IMR-90 (cell line): ENCODE measurements around the gene SLC22A5. TPM values are rescaled to one million over a fixed set of nuclear protein-coding genes. Genes with fewer than 3 reads are reported as not detected.

Experiments used
- ATAC-seq: fragments of 200-7000 bp; cut with Tn5 transposase; 2 replicates; pipeline ENCODE4 v1.9.1; 2020; ENCODE audit warnings: low read depth, mild to moderate bottlenecking, moderate library complexity
- BruUV-seq: library from RNA; stranded (reverse); fragments of 400-500 nt; replicated peaks from 2 replicates; lab custom pipeline; 2021; lab: Mats Ljungman, UMichigan
- CTCF ChIA-PET: fragments of 300-600 bp; formaldehyde crosslinking; extraction: SDS; loops from one replicate; lab custom pipeline; 2021; ENCODE audit warnings: antibody characterized with exemption; lab: Yijun Ruan, JAX
- POLR2A ChIA-PET: fragments of 300-600 bp; sonication (Branson Sonifier 250); formaldehyde crosslinking; loops from one replicate; lab custom pipeline; 2022; ENCODE audit warnings: antibody characterized with exemption; ENCODE audit not compliant: unreplicated experiment; lab: Charles Lee
- DNase-seq: peaks from one replicate; pipeline ENCODE4 v3.0.0; 2013
- H2AFZ ChIP-seq: replicated peaks from 2 replicates; pipeline ENCODE3; 2013; ENCODE audit warnings: low read length, mild to moderate bottlenecking; ENCODE audit not compliant: poor library complexity
- H2AK5ac ChIP-seq: 2 replicates; pipeline ENCODE4 v1.6.1; 2013; ENCODE audit warnings: low read depth, low read length, inconsistent platforms
- H2AK9ac ChIP-seq: replicated peaks from 2 replicates; pipeline ENCODE3; 2013; ENCODE audit warnings: mild to moderate bottlenecking, low read depth, low read length, moderate library complexity; ENCODE audit not compliant: poor library complexity
- H2BK120ac ChIP-seq: 2 replicates; pipeline ENCODE4 v1.6.1; 2013; ENCODE audit warnings: low read depth, low read length, inconsistent platforms
- H2BK15ac ChIP-seq: 3 replicates; pipeline ENCODE4 v1.6.1; 2013; ENCODE audit warnings: low read depth, low read length, inconsistent platforms
- H2BK20ac ChIP-seq: 2 replicates; pipeline ENCODE4 v1.6.1; 2013; ENCODE audit warnings: low read depth, mild to moderate bottlenecking, inconsistent platforms, low read length, moderate library complexity
- H2BK5ac ChIP-seq: 2 replicates; pipeline ENCODE4 v1.6.1; 2013; ENCODE audit warnings: mild to moderate bottlenecking, low read depth, low read length, inconsistent platforms; ENCODE audit not compliant: poor library complexity, severe bottlenecking
- H3K14ac ChIP-seq: replicated peaks from 2 replicates; pipeline ENCODE4 v1.6.1; 2013; ENCODE audit warnings: low read depth, low read length, inconsistent platforms
- H3K18ac ChIP-seq: 2 replicates; pipeline ENCODE4 v1.6.1; 2013; ENCODE audit warnings: low read depth, low read length, control low read depth
- H3K23ac ChIP-seq: 2 replicates; pipeline ENCODE4 v1.6.1; 2013; ENCODE audit warnings: low read depth, low read length, inconsistent platforms
- H3K27ac ChIP-seq: 2 replicates; pipeline ENCODE4 v1.5.1; 2013; ENCODE audit warnings: mild to moderate bottlenecking, control low read depth, low read length; ENCODE audit not compliant: insufficient read depth
- H3K27me3 ChIP-seq: 2 replicates; pipeline ENCODE4 v1.6.1; 2013; ENCODE audit warnings: low read length; ENCODE audit not compliant: control insufficient read depth, insufficient read depth
- H3K36me3 ChIP-seq: 2 replicates; pipeline ENCODE4 v1.6.1; 2013; ENCODE audit warnings: low read length, mixed read lengths; ENCODE audit not compliant: control insufficient read depth, insufficient read depth
- H3K4ac ChIP-seq: 2 replicates; pipeline ENCODE4 v1.6.1; 2013; ENCODE audit warnings: low read depth, low read length, inconsistent platforms
- H3K4me1 ChIP-seq: 2 replicates; pipeline ENCODE4 v1.6.1; 2013; ENCODE audit warnings: low read length, mixed read lengths; ENCODE audit not compliant: control insufficient read depth, insufficient read depth
- H3K4me2 ChIP-seq: 2 replicates; pipeline ENCODE4 v1.6.1; 2013; ENCODE audit warnings: low read depth, mild to moderate bottlenecking, control low read depth, low read length, moderate library complexity
- H3K4me3 ChIP-seq: 2 replicates; pipeline ENCODE4 v1.5.1; 2013; ENCODE audit warnings: low read depth, mild to moderate bottlenecking, control low read depth, low read length, moderate library complexity; ENCODE audit not compliant: insufficient read depth
- H3K56ac ChIP-seq: 2 replicates; pipeline ENCODE4 v1.6.1; 2013; ENCODE audit warnings: low read length, inconsistent platforms; ENCODE audit not compliant: insufficient read depth; ENCODE audit errors: extremely low read depth
- H3K79me1 ChIP-seq, 2 experiments: 2 replicates each; pipeline ENCODE4 v1.6.1; 2013; ENCODE audit warnings: low read length in 2 of 2, inconsistent platforms in 1 of 2, low read depth in 1 of 2
- H3K9ac ChIP-seq: 2 replicates; pipeline ENCODE4 v1.6.1; 2013; ENCODE audit warnings: low read depth, low read length, control low read depth
- H3K9me1 ChIP-seq: 2 replicates; pipeline ENCODE4 v1.6.1; 2013; ENCODE audit warnings: low read length, inconsistent platforms; ENCODE audit not compliant: insufficient read depth
- H3K9me3 ChIP-seq: 2 replicates; pipeline ENCODE4 v1.6.1; 2013; ENCODE audit warnings: low read length; ENCODE audit not compliant: control insufficient read depth, insufficient read depth
- H4K20me1 ChIP-seq: 2 replicates; pipeline ENCODE4 v1.6.1; 2013; ENCODE audit warnings: low read length, inconsistent platforms; ENCODE audit not compliant: insufficient read depth
- H4K5ac ChIP-seq: 2 replicates; pipeline ENCODE4 v1.6.1; 2013; ENCODE audit warnings: mild to moderate bottlenecking, low read depth, low read length, control low read depth
- H4K8ac ChIP-seq, 2 experiments: 2 replicates each; pipeline ENCODE4 v1.6.1; 2013; ENCODE audit warnings: low read depth in 2 of 2, low read length in 2 of 2, control low read depth in 1 of 2, inconsistent platforms in 1 of 2
- H4K91ac ChIP-seq: 2 replicates; pipeline ENCODE4 v1.6.1; 2013; ENCODE audit warnings: low read depth, low read length, inconsistent platforms; ENCODE audit not compliant: insufficient read depth
- BHLHE40 ChIP-seq: fragments of 150-350 bp; IDR thresholded peaks from 2 replicates; pipeline ENCODE4 v1.6.1; 2016; ENCODE audit warnings: mild to moderate bottlenecking, low read depth, low read length
- CEBPB ChIP-seq: IDR thresholded peaks from 2 replicates; pipeline ENCODE4 v1.6.1; 2012; ENCODE audit warnings: low read depth, low read length, improper control_type of control experiment
- CTCF ChIP-seq: conservative IDR thresholded peaks from 2 replicates; pipeline ENCODE4 v1.5.1; 2012; ENCODE audit warnings: mild to moderate bottlenecking, low read depth, low read length, improper control_type of control experiment
- FOS ChIP-seq: fragments of 150-350 bp; IDR thresholded peaks from 2 replicates; pipeline ENCODE4 v1.6.1; 2016; ENCODE audit warnings: low read depth, low read length
- MAZ ChIP-seq: IDR thresholded peaks from 2 replicates; pipeline ENCODE4 v1.6.1; 2012; ENCODE audit warnings: low read depth, mild to moderate bottlenecking, low read length, improper control_type of control experiment, moderate library complexity, borderline replicate concordance
- MXI1 ChIP-seq: IDR thresholded peaks from 2 replicates; pipeline ENCODE4 v1.6.1; 2012; ENCODE audit warnings: low read depth, mild to moderate bottlenecking, low read length, moderate library complexity, borderline replicate concordance
- NFE2L2 ChIP-seq: fragments of 150-350 bp; IDR thresholded peaks from 2 replicates; pipeline ENCODE4 v1.6.1; 2016; ENCODE audit warnings: low read depth, mild to moderate bottlenecking, low read length
- POLR2A ChIP-seq: IDR thresholded peaks from 2 replicates; pipeline ENCODE4 v1.6.1; 2012; ENCODE audit warnings: mild to moderate bottlenecking, low read depth, low read length
- RAD21 ChIP-seq: IDR thresholded peaks from 2 replicates; pipeline ENCODE4 v1.6.1; 2012; ENCODE audit warnings: low read length, improper control_type of control experiment
- RCOR1 ChIP-seq: IDR thresholded peaks from 2 replicates; pipeline ENCODE4 v1.6.1; 2012; ENCODE audit warnings: mild to moderate bottlenecking, low read length, improper control_type of control experiment; ENCODE audit not compliant: insufficient replicate concordance
- RFX5 ChIP-seq: IDR thresholded peaks from 2 replicates; pipeline ENCODE4 v1.8.0; 2012; ENCODE audit warnings: low read depth, mild to moderate bottlenecking, low read length, moderate library complexity
- SMC3 ChIP-seq: fragments of 150-350 bp; IDR thresholded peaks from 2 replicates; pipeline ENCODE4 v1.6.1; 2016; ENCODE audit warnings: low read depth, mild to moderate bottlenecking, antibody characterized with exemption, low read length, moderate library complexity
- WGBS, 2 experiments: methylation state at CpG; one replicate each; pipeline versions ENCODE4 v1.1.5 to v1.1.7; 2013; ENCODE audit warnings: missing lambda C conversion rate in 2 of 2; ENCODE audit not compliant: insufficient read length in 1 of 2; ENCODE audit errors: extremely low coverage in 2 of 2; 5-methylcytosine and 5-hydroxymethylcytosine counted together
- dilution Hi-C: fragments of 300-500 bp; cut with HindIII; formaldehyde crosslinking; loops from one replicate; pipeline ENCODE4 v1.14.3; 2018; ENCODE audit warnings: low sequenced_read_pairs; ENCODE audit not compliant: unreplicated experiment
- in situ Hi-C: fragments of 300-500 bp; cut with MboI; formaldehyde crosslinking; loops from 3 replicates; pipeline ENCODE4 v1.14.3; 2019; ENCODE audit warnings: low sequenced_read_pairs, inconsistent platforms, mixed read lengths
- intact Hi-C: fragments of 100-400 bp; cut with micrococcal nuclease; formaldehyde crosslinking; loops from 2 replicates; pipeline ENCODE4 v1.10.0; 2022
- polyA plus RNA-seq, 3 experiments: library from polyadenylated mRNA; depleted of rRNA; stranded (reverse); fragments of >200 nt; gene quantifications; 2 replicates each; pipeline ENCODE4 v1.2.3, GENCODE V29; 2012; ENCODE audit warnings: low replicate concordance in 1 of 3
- total RNA-seq: library from RNA; depleted of rRNA; stranded (reverse); fragments of >200 nt; gene quantifications from 2 replicates; pipeline ENCODE4 v1.2.3, GENCODE V29; 2012
- TF ChIP-seq, protein P1 (sequence below): fragments of 150-350 bp; IDR thresholded peaks from 2 replicates; pipeline ENCODE4 v1.6.1; 2016; ENCODE audit warnings: low read depth, mild to moderate bottlenecking, low read length, moderate library complexity, borderline replicate concordance
- TF ChIP-seq, protein P2 (sequence below): fragments of 150-350 bp; IDR thresholded peaks from 2 replicates; pipeline ENCODE4 v1.6.1; 2017; ENCODE audit warnings: mild to moderate bottlenecking, antibody characterized with exemption, low read length, low read depth

The SLC22A5 gene
- total and polyA plus RNA-seq, 2 of the 4 experiments (the other 2 are of a cell fraction), result 6.1 to 7.1 TPM

- Histone ChIP-seq H3K14ac (peak overlapping the region; percentile 85), H3K4me2 (peak overlapping the region; percentile 34; the same call in 1 of the 2 replicates), H2BK15ac (peak overlapping the region; percentile 80; the same call in 1 of the 3 replicates), H4K20me1 (peaks cover 3% of the 10 kb centered on the region; the same call in 1 of the 2 replicates), H3K9ac (no peak overlapping the region), H4K8ac (peak overlapping the region; percentile 5 to 76; a peak in 3 of 4 replicates), H3K4me3 (no peak overlapping the region), H3K23ac (peak overlapping the region; percentile 46), H2BK20ac (peak overlapping the region; percentile 89), H3K56ac (peak overlapping the region; percentile 54), H2AK9ac (peak overlapping the region; percentile 86), H3K79me1 (peaks cover 0 to 13% of the 10 kb centered on the region in 2 experiments; a peak in 2 of 4 replicates), H3K9me3 (no peaks in the 10 kb centered on the region), H3K4me1 (peaks cover 33% of the 10 kb centered on the region), H2BK5ac (peak overlapping the region; percentile 76), H3K9me1 (peaks cover 26% of the 10 kb centered on the region), H3K4ac (peak overlapping the region; percentile 85), H2AK5ac (peak overlapping the region; percentile 46), H3K27me3 (no peaks in the 10 kb centered on the region), H2AFZ (peak overlapping the region; percentile 78), H2BK120ac (peak overlapping the region; percentile 90), H3K18ac (peak overlapping the region; percentile 71), H4K91ac (peak overlapping the region; percentile 90), H3K27ac (peak overlapping the region; percentile 84), H3K36me3 (no peaks in the 10 kb centered on the region), H4K5ac (peak overlapping the region; percentile 36; the same call in 1 of the 2 replicates)
- 30% methylated on average over 2 of the region's 4 CpGs; no CpG with 5 or more reads in 1 of the 2 experiments for WGBS, 2 experiments
- dilution Hi-C loops, result no loop called here
- POLR2A ChIA-PET, result interaction anchor here (1.0 kb wide), 1 partner anchor 109 kb away, joined by 3 read pairs; no protein-coding TSS in a partner anchor
- ATAC-seq, result peak; percentile 40
- in situ Hi-C loops, result loop anchor here (5.0 to 10.0 kb wide), 3 partner anchors 115 to 495 kb away; no protein-coding TSS in a partner anchor
- intact Hi-C loops, result loop anchor here (2.0 to 10.0 kb wide), 5 partner anchors 31 to 697 kb away; no protein-coding TSS in a partner anchor
- CTCF ChIA-PET, result interaction anchor here (0.7 to 3.9 kb wide), 5 partner anchors 40 to 407 kb away, joined by 3 to 30 read pairs (median 3); no protein-coding TSS in a partner anchor
- BruUV-seq, result no TSS peak
- DNase-seq, result peak; percentile 99
- TF ChIP-seq SMC3, result peak; percentile 4; the same call in 1 of the 2 replicates
- TF ChIP-seq NFE2L2, result no peak
- no peak for TF ChIP-seq CTCF
- peak; percentile 76 for TF ChIP-seq MAZ
- no peak for TF ChIP-seq RCOR1
- TF ChIP-seq, protein P1, sequence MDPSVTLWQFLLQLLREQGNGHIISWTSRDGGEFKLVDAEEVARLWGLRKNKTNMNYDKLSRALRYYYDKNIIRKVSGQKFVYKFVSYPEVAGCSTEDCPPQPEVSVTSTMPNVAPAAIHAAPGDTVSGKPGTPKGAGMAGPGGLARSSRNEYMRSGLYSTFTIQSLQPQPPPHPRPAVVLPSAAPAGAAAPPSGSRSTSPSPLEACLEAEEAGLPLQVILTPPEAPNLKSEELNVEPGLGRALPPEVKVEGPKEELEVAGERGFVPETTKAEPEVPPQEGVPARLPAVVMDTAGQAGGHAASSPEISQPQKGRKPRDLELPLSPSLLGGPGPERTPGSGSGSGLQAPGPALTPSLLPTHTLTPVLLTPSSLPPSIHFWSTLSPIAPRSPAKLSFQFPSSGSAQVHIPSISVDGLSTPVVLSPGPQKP, result no peak
- TF ChIP-seq, protein P2, sequence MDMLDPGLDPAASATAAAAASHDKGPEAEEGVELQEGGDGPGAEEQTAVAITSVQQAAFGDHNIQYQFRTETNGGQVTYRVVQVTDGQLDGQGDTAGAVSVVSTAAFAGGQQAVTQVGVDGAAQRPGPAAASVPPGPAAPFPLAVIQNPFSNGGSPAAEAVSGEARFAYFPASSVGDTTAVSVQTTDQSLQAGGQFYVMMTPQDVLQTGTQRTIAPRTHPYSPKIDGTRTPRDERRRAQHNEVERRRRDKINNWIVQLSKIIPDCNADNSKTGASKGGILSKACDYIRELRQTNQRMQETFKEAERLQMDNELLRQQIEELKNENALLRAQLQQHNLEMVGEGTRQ, result peak; percentile 63
- no peak for TF ChIP-seq POLR2A
- TF ChIP-seq CEBPB, result peak; percentile 37
- TF ChIP-seq FOS, result peak; percentile 83
- no peak for TF ChIP-seq RFX5
- no peak for TF ChIP-seq RAD21
- peak; percentile 75; the same call in 1 of the 2 replicates for TF ChIP-seq MXI1
- TF ChIP-seq BHLHE40, result peak; percentile 99
These were observed 18.2 kb downstream of the SLC22A5 start for GRCh38 chr5:132387640-132388117.
